Naive thymus-derived CD4-positive, alpha-beta T cell (primary cell): Measurements from ENCODE around the gene TPMT. TPM values are rescaled to one million over a fixed set of nuclear protein-coding genes. Genes with fewer than 3 reads are reported as not detected.

Source experiments
- ATAC-seq: fragments of 150-1000 bp; cut with Tn5 transposase; 2 replicates; pipeline ENCODE4 v1.10.0; 2021; ENCODE audit warnings: mild to moderate bottlenecking, moderate library complexity
- CTCF ChIA-PET: fragments of 350-600 bp; sonication (Branson Sonifier 250); formaldehyde crosslinking; loops from one replicate; lab custom pipeline; 2021; ENCODE audit warnings: antibody characterized with exemption; lab: Charles Lee
- POLR2A ChIA-PET: fragments of 350-600 bp; sonication (Branson Sonifier 250); formaldehyde crosslinking; loops from one replicate; lab custom pipeline; 2021; ENCODE audit warnings: antibody characterized with exemption, inconsistent platforms; lab: Charles Lee
- DNase-seq, 9 donors: peaks; one replicate each; pipeline versions ENCODE4 v3.0.0 to v3.0.0-alpha.2; 2020 to 2022; ENCODE audit warnings: mixed read lengths in 1 of 9
- H3K27ac ChIP-seq: one replicate; pipeline ENCODE4 v1.7.0; 2013; ENCODE audit warnings: mild to moderate bottlenecking, low read depth, low read length, moderate library complexity
- H3K27me3 ChIP-seq, 2 donors: one replicate each; pipeline ENCODE4 v1.7.0; 2013; ENCODE audit warnings: low read length in 2 of 2, mild to moderate bottlenecking in 2 of 2, moderate library complexity in 2 of 2; ENCODE audit not compliant: control insufficient read depth in 2 of 2, insufficient read depth in 2 of 2
- H3K36me3 ChIP-seq, 3 experiments: 1 replicate in 2 of 3; 2 replicates in 1 of 3; pipeline ENCODE4 v1.7.0; 2013; ENCODE audit warnings: low read length in 3 of 3, mild to moderate bottlenecking in 3 of 3, moderate library complexity in 1 of 3; ENCODE audit not compliant: insufficient read depth in 3 of 3, control insufficient read depth in 2 of 3
- H3K4me1 ChIP-seq, 2 donors: one replicate each; pipeline ENCODE4 v1.7.0; 2013; ENCODE audit warnings: low read length in 2 of 2, mild to moderate bottlenecking in 2 of 2, moderate library complexity in 1 of 2; ENCODE audit not compliant: control insufficient read depth in 2 of 2, insufficient read depth in 2 of 2
- H3K4me3 ChIP-seq: 2 replicates; pipeline ENCODE4 v1.7.0; 2013; ENCODE audit warnings: mild to moderate bottlenecking, low read length
- H3K9me3 ChIP-seq, 3 experiments: 1 replicate in 2 of 3; 2 replicates in 1 of 3; pipeline ENCODE4 v1.7.0; 2013; ENCODE audit warnings: low read length in 3 of 3; ENCODE audit not compliant: control insufficient read depth in 2 of 3
- H3K27ac Mint-ChIP-seq, 9 donors: one replicate each; pipeline ENCODE4 v1.8.0; 2020 to 2022; ENCODE audit warnings: mixed read lengths in 9 of 9, mild to moderate bottlenecking in 8 of 9, moderate library complexity in 5 of 9, inconsistent platforms in 2 of 9
- H3K27me3 Mint-ChIP-seq, 5 donors: one replicate each; pipeline ENCODE4 v1.8.0; 2021 to 2022; ENCODE audit warnings: mixed read lengths in 5 of 5, mild to moderate bottlenecking in 1 of 5
- H3K36me3 Mint-ChIP-seq, 5 donors: one replicate each; pipeline ENCODE4 v1.8.0; 2020 to 2022; ENCODE audit warnings: mixed read lengths in 5 of 5, mild to moderate bottlenecking in 3 of 5, inconsistent platforms in 1 of 5
- H3K4me1 Mint-ChIP-seq, 7 donors: one replicate each; pipeline ENCODE4 v1.8.0; 2020 to 2022; ENCODE audit warnings: mixed read lengths in 7 of 7, mild to moderate bottlenecking in 3 of 7, inconsistent platforms in 1 of 7
- H3K4me3 Mint-ChIP-seq, 10 donors: one replicate each; pipeline ENCODE4 v1.8.0; 2020 to 2022; ENCODE audit warnings: mild to moderate bottlenecking in 10 of 10, mixed read lengths in 10 of 10, moderate library complexity in 6 of 10, inconsistent platforms in 2 of 10
- H3K9me3 Mint-ChIP-seq, 11 donors: one replicate each; pipeline ENCODE4 v1.8.0; 2020 to 2022; ENCODE audit warnings: mixed read lengths in 11 of 11, mild to moderate bottlenecking in 4 of 11, inconsistent platforms in 1 of 11, moderate library complexity in 1 of 11
- intact Hi-C, 2 donors: fragments of 100-400 bp; cut with micrococcal nuclease; formaldehyde crosslinking; loops; one replicate each; pipeline ENCODE4 v1.15.1; 2023
- polyA plus RNA-seq, 2 donors: library from polyadenylated mRNA; unstranded; fragments of 300-500 nt; fragmentation: Illumina TruSeq; gene quantifications; one replicate each; pipeline ENCODE4 v1.2.3, GENCODE V29; 2021
- total RNA-seq, 6 experiments: library from RNA in 5 of 6; stranded (reverse) in 5 of 6; gene quantifications; 1 replicate in 5 of 6; 2 replicates in 1 of 6; pipeline ENCODE4 v1.2.3 and lab custom pipeline; 2021 to 2026

The TPMT gene
- 1 to 10 TPM; 2.9 to 6.1 (median 5.0) TPM for total RNA-seq
- polyA plus RNA-seq, result 10 to 100 TPM in 1 of 2 donors, 1 to 10 TPM in 1; 9.5 to 13.1 TPM
- total RNA-seq (lab: John Stamatoyannopoulos, UW), result 10.0 reads per million, percentile 35 among the genes with 10 or more reads in this experiment

DNA sequence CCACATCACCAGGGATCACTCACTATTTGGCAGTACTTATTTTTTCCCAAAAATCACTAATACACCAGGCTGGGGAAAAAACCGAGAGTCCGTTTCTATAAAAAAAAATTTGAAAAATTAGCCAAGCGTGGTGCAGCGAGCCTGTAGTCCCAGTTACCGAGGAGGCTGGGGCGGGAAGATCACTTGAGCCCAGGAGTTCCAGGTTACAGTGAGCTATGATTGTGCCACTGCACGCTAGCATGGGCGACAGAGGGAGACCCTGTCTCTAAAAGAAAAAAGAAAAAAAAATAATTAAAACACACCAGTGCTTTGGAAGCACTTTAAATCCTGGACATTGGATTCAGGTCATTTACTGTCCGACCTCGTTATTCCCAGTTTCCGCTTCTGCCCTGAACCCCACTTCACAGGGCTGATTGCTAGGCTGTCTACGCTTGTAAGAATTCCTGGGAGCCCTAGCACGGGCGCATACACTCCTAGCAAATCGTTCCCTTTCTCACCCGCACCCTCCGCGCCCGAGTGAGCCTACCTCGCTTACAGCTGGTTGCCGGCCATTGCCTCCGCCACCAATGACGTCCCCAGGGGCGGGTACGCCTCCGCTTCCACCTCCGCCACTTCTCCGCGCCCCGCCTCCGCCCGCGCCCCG lies at the start of gene TPMT:
Gene TPMT, minus strand, starts transcription at position 571 of the 643 bp plus-strand sequence. CDS start 5,950 bp downstream, outside the sequence.
- H3K4me1 Mint-ChIP-seq, result peaks cover 24 to 36% (median 25%) of the 10 kb centered on the region in 7 donors
- peak within 1 kb of the TSS; percentile 93 for H3K27ac ChIP-seq
- DNase-seq, result peak in 1 of 9 donors; percentile 3
- peaks cover 0 to 7% (median 0%) of the 10 kb centered on the region in 5 donors for H3K27me3 Mint-ChIP-seq
- H3K9me3 Mint-ChIP-seq, result no peaks in the 10 kb centered on the region
- peak within 1 kb of the TSS; percentile 91 to 99 (median 99) for H3K4me3 Mint-ChIP-seq
- CTCF ChIA-PET, result no interaction called here
- POLR2A ChIA-PET, result interaction anchor here (0.7 to 2.8 kb wide), 4 partner anchors 163 to 453 kb away, joined by 3 to 9 read pairs (median 5); partner anchors contain the start of genes NUP153 and RNF144B
- ATAC-seq, result no peak
- H3K27me3 ChIP-seq, result no peaks in the 10 kb centered on the region
- H3K4me3 ChIP-seq, result peak within 1 kb of the TSS; percentile 95
- H3K36me3 ChIP-seq, result peaks cover 0 to 7% (median 0%) of the 10 kb centered on the region in 3 experiments
- H3K27ac Mint-ChIP-seq, result peak within 1 kb of the TSS; percentile 91 to 99 (median 97)
- H3K4me1 ChIP-seq, result peaks cover 8 to 17% of the 10 kb centered on the region in 2 donors
- intact Hi-C loops, result loop anchor here (1.0 to 5.0 kb wide), 15 partner anchors 32 to 1832 kb away; partner anchors contain the start of genes ATXN1 (in 2 of the 2), FAM8A1 (in 2 of the 2), NHLRC1 (in 2 of the 2) and NUP153 (in 2 of the 2)
- no peaks in the 10 kb centered on the region for H3K9me3 ChIP-seq
- peaks cover 0 to 15% (median 7%) of the 10 kb centered on the region in 5 donors for H3K36me3 Mint-ChIP-seq

DNA sequence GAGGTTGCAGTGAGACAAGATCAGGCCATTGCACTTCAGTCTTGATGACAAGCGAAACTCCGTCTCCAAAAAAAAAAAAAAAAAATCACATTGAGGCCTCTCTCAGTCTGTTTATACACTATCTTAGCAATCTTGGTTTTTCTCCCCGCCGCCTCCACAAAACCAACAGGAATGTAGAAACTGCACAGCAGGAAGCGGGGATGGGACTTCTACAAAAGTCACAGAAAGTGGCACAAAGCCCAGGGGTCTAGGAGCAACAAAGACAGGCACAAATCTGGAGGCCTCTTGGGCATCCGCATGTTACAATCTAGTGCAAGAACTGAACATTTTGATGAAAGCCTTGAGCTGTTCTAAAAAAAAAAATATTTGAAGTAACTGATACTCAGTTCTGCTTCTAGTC lies 48.9 kb upstream of the TPMT start:
- Mint-ChIP-seq H3K4me3 (no peak overlapping the region), H3K4me1 (no peaks in the 10 kb centered on the region), H3K9me3 (no peaks in the 10 kb centered on the region), H3K27me3 (no peaks in the 10 kb centered on the region), H3K27ac (no peak overlapping the region), H3K36me3 (peaks cover 2 to 57% (median 30%) of the 10 kb centered on the region in 5 donors)
- no peak overlapping the region for H3K27ac ChIP-seq
- no peaks in the 10 kb centered on the region for H3K27me3 ChIP-seq
- peaks cover 0 to 18% (median 9%) of the 10 kb centered on the region in 3 experiments for H3K36me3 ChIP-seq
- intact Hi-C loops, result no loop called here
- no peaks in the 10 kb centered on the region for H3K9me3 ChIP-seq
- no peak overlapping the region for H3K4me3 ChIP-seq
- H3K4me1 ChIP-seq, result no peaks in the 10 kb centered on the region
- ATAC-seq (no peak), DNase-seq (no peak)
- ChIA-PET CTCF (no interaction called here), POLR2A (no interaction called here)

DNA sequence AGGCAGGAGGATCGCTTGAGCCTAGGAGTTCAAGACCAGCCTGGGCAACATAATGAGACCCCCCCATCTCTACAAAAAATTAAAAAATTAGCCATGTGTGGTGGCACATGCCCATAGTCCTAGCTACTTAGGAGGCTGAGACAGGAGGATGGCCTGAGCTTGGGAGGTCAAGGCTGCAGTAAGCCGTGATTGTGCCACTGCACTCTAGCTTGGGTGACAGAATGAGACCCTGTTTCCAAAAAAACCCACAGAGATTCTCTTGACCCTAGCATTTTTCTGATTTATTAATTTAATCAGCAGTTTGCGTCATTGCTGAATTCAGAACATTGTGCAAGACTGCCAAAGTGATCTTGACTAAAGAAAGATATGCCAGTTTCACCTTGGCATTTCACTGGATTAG lies 37.1 kb upstream of the TPMT start:
- peaks cover 0 to 3% (median 0%) of the 10 kb centered on the region in 7 donors for H3K4me1 Mint-ChIP-seq
- DNase-seq, result no peak
- Histone ChIP-seq H3K9me3 (no peaks in the 10 kb centered on the region), H3K36me3 (peaks cover 0 to 14% (median 0%) of the 10 kb centered on the region in 3 experiments), H3K4me1 (no peaks in the 10 kb centered on the region), H3K4me3 (no peak overlapping the region), H3K27me3 (no peaks in the 10 kb centered on the region), H3K27ac (no peak overlapping the region)
- CTCF ChIA-PET, result no interaction called here
- H3K9me3 Mint-ChIP-seq, result no peaks in the 10 kb centered on the region
- ATAC-seq, result no peak
- H3K27me3 Mint-ChIP-seq, result no peaks in the 10 kb centered on the region
- H3K27ac Mint-ChIP-seq, result no peak overlapping the region
- H3K36me3 Mint-ChIP-seq, result peaks cover 0 to 51% (median 27%) of the 10 kb centered on the region in 5 donors
- intact Hi-C loops, result no loop called here
- POLR2A ChIA-PET, result no interaction called here
- no peak overlapping the region for H3K4me3 Mint-ChIP-seq

DNA sequence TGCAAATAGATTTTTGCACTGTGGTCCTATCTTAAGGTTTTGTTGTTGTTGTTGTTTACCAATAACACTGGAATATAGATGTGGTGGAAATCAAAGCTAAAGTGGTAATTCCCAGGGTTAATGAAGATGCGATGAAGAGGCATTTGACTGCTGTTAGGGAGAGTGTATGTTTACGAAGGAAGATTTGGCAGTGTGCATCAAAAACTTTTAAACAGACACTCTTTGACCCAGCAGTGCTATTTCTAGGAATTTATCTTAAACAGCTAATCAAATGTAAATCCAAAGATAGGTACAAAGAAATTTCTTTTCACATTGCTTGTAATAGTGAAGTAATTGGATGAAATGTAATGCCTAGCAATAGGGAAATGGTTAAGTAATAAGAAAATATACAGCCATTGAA lies 34.3 kb upstream of the TPMT start:
- H3K4me1 Mint-ChIP-seq, result peaks cover 0 to 2% (median 0%) of the 10 kb centered on the region in 7 donors
- H3K27me3 Mint-ChIP-seq, result no peaks in the 10 kb centered on the region
- no peak for ATAC-seq
- H3K36me3 ChIP-seq, result peaks cover 0 to 18% (median 0%) of the 10 kb centered on the region in 3 experiments
- DNase-seq, result no peak
- no peaks in the 10 kb centered on the region for H3K9me3 Mint-ChIP-seq
- H3K4me1 ChIP-seq, result no peaks in the 10 kb centered on the region
- CTCF ChIA-PET, result no interaction called here
- intact Hi-C loops, result no loop called here
- H3K9me3 ChIP-seq, result no peaks in the 10 kb centered on the region
- no peak overlapping the region for H3K27ac ChIP-seq
- no peak overlapping the region for H3K4me3 ChIP-seq
- H3K27me3 ChIP-seq, result no peaks in the 10 kb centered on the region
- no peak overlapping the region for H3K27ac Mint-ChIP-seq
- peaks cover 0 to 57% (median 26%) of the 10 kb centered on the region in 5 donors for H3K36me3 Mint-ChIP-seq
- H3K4me3 Mint-ChIP-seq, result no peak overlapping the region
- POLR2A ChIA-PET, result no interaction called here

DNA sequence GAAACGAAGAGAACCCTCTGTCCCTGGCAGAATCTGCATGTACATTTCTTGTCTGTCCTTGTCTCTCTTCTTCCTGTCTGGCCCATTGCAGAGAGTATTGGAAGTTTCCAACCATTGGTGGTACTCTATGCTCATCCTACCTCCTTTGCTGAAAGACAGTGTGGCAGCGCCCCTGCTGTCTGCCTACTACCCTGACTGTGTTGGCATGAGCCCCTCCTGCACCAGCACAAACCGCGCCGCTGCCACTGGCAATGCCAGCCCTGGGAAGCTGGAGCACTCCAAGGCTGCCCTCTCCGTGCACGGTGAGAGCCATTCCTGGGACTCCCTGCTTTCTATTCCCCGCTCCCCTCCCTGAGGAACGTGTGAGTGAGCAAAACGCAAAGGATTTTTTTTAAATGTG lies 32.8 kb upstream of the TPMT start:
- no peak for DNase-seq
- H3K27ac ChIP-seq, result no peak overlapping the region
- H3K4me3 ChIP-seq, result no peak overlapping the region
- ATAC-seq, result no peak
- Mint-ChIP-seq H3K27me3 (no peaks in the 10 kb centered on the region), H3K36me3 (peaks cover 0 to 64% (median 31%) of the 10 kb centered on the region in 5 donors), H3K4me3 (no peak overlapping the region), H3K9me3 (no peaks in the 10 kb centered on the region), H3K27ac (no peak overlapping the region), H3K4me1 (peaks cover 0 to 5% (median 0%) of the 10 kb centered on the region in 7 donors)
- POLR2A ChIA-PET, result no interaction called here
- CTCF ChIA-PET, result no interaction called here
- H3K4me1 ChIP-seq, result no peaks in the 10 kb centered on the region
- intact Hi-C loops, result no loop called here
- no peaks in the 10 kb centered on the region for H3K9me3 ChIP-seq
- no peaks in the 10 kb centered on the region for H3K27me3 ChIP-seq
- peaks cover 0 to 15% (median 0%) of the 10 kb centered on the region in 3 experiments for H3K36me3 ChIP-seq

DNA sequence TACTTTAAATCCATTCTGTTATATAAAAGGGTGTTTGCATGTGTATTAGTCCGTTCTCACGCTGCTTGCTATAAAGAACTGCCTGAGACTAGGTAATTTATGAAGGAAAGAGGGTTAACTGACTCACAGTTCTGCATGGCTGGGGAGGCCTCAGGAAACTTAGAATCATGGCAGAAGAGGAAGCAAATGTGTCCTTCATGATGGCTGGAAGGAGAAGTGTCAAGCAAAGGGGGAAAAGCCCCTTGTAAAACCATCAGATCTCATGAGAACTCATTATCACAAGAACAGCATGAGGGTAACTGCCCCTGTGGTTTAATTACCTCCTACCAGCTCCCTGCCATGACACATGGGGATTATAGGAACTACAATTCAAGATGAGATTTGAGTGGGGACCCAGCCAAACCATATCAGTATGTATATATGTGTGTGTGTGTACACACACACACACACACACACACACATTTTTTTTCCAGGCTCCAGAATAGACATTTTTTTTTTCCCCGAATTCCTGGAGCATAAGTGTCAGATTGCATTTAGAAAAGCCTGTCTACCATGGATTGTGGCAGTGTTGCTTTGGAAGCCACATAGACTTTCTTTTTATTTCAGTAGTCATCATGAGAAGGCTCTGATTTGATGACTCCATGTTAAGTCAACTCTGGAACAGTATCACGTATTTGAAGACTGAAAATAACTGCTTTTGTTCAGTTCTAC lies 31.8 kb upstream of the TPMT start:
- peaks cover 0 to 6% (median 0%) of the 10 kb centered on the region in 7 donors for H3K4me1 Mint-ChIP-seq
- no peaks in the 10 kb centered on the region for H3K27me3 Mint-ChIP-seq
- H3K36me3 Mint-ChIP-seq, result peaks cover 0 to 69% (median 34%) of the 10 kb centered on the region in 5 donors
- CTCF ChIA-PET, result no interaction called here
- Histone ChIP-seq H3K27me3 (no peaks in the 10 kb centered on the region), H3K27ac (no peak overlapping the region), H3K4me3 (no peak overlapping the region), H3K9me3 (no peaks in the 10 kb centered on the region), H3K36me3 (peaks cover 0 to 12% (median 0%) of the 10 kb centered on the region in 3 experiments), H3K4me1 (no peaks in the 10 kb centered on the region)
- no peak for DNase-seq
- intact Hi-C loops, result no loop called here
- no peaks in the 10 kb centered on the region for H3K9me3 Mint-ChIP-seq
- no peak overlapping the region for H3K4me3 Mint-ChIP-seq
- peak; percentile 57 for ATAC-seq
- POLR2A ChIA-PET, result interaction anchor here (0.6 kb wide), 1 partner anchor 31 kb away, joined by 3 read pairs; no protein-coding TSS in a partner anchor
- no peak overlapping the region for H3K27ac Mint-ChIP-seq
